ENCODE results near the gene CLN3.
A peak's percentile ranks its signal among the peaks of the same experiment; 100 is the strongest.

CLN3 gene

GRCh38 chr16:28524681-28525171 is 32.9 kb upstream of the CLN3 start:
- TF ChIP-seq CTCF (conservative IDR thresholded peaks at IDR 0.05), result no peak
- H3K27ac ChIP-seq, result peak overlapping the region; percentile 74

- TF ChIP-seq CTCF (conservative IDR thresholded peaks at IDR 0.05), result no peak
- peak overlapping the region; percentile 74 for H3K27ac ChIP-seq
These were observed 30.9 kb upstream of the CLN3 start for GRCh38 chr16:28522792-28523191.

GRCh38 chr16:28521436-28521835 is 29.6 kb upstream of the CLN3 start:
- H3K27ac ChIP-seq, result no peak overlapping the region
- TF ChIP-seq CTCF (conservative IDR thresholded peaks at IDR 0.05), result no peak

GRCh38 chr16:28520672-28521071 is 28.8 kb upstream of the CLN3 start:
- H3K27ac ChIP-seq, result no peak overlapping the region
- no peak for TF ChIP-seq CTCF (conservative IDR thresholded peaks at IDR 0.05)

- H3K27ac ChIP-seq, result no peak overlapping the region
- TF ChIP-seq CTCF (conservative IDR thresholded peaks at IDR 0.05), result no peak
These were observed 22.4 kb upstream of the CLN3 start for GRCh38 chr16:28514246-28514645.

GRCh38 chr16:28513484-28514181 is 21.8 kb upstream of the CLN3 start:
- no peak overlapping the region for H3K27ac ChIP-seq
- TF ChIP-seq CTCF (conservative IDR thresholded peaks at IDR 0.05), result no peak

- TF ChIP-seq CTCF (conservative IDR thresholded peaks at IDR 0.05), result no peak
- no peak overlapping the region; the same call in 1 of the 2 replicates for H3K27ac ChIP-seq
These were observed 20.2 kb upstream of the CLN3 start for GRCh38 chr16:28511801-28512789.

Data from VCaP (cell line).